ENCODE measurements around the gene TRIM75.

DNA sequence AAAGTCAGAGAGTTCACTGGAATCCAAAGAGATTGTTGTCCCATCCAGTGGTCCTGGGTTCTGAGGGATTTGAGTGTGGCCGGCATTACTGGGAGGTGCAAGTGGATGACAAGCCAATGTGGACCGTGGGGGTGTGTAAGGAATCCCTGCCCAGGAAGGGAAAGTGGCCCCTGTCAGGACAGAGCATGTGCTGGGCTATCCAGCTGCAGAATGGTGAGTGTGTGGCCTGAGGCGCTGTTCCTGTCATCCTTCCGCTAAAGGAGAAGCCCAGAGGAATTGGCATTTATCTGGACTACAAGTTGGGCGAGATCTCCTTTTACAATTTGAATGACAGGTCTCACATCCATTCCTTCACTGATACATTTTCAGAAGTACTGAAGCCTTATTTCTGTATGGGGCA, 42.3 kb upstream of the TRIM75 start:
- TF ChIP-seq POLR2A (IDR thresholded peaks at IDR 0.05) = no peak
- TF ChIP-seq, protein P1, sequence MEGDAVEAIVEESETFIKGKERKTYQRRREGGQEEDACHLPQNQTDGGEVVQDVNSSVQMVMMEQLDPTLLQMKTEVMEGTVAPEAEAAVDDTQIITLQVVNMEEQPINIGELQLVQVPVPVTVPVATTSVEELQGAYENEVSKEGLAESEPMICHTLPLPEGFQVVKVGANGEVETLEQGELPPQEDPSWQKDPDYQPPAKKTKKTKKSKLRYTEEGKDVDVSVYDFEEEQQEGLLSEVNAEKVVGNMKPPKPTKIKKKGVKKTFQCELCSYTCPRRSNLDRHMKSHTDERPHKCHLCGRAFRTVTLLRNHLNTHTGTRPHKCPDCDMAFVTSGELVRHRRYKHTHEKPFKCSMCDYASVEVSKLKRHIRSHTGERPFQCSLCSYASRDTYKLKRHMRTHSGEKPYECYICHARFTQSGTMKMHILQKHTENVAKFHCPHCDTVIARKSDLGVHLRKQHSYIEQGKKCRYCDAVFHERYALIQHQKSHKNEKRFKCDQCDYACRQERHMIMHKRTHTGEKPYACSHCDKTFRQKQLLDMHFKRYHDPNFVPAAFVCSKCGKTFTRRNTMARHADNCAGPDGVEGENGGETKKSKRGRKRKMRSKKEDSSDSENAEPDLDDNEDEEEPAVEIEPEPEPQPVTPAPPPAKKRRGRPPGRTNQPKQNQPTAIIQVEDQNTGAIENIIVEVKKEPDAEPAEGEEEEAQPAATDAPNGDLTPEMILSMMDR (IDR thresholded peaks at IDR 0.05) = no peak

All from body of pancreas (tissue), 4 donors.